Suppressor macrophage treated with lipopolysaccharide for 1 hour (primary cell): ENCODE measurements around the gene FARP2.
"Not testable (repeated sequence)": the region's sequence is repeated elsewhere in the genome, so short reads cannot be mapped to it uniquely, and the experiment has no call there.

Source experiments
- DNase-seq, 3 donors: peaks; one replicate each; pipeline ENCODE4 v3.0.0-alpha.2; 2020 to 2022

The FARP2 gene

GRCh38 chr2:241413501-241413900 lies 57.4 kb downstream of the FARP2 start:
- DNase-seq: not testable (repeated sequence)

GRCh38 chr2:241413929-241414580 lies 58.0 kb downstream of the FARP2 start:
- DNase-seq: no peak

- no peak for DNase-seq
Measured at GRCh38 chr2:241415196-241415595, 59.1 kb downstream of the FARP2 start.

GRCh38 chr2:241417626-241418025 lies 61.5 kb downstream of the FARP2 start:
- DNase-seq: no peak

GRCh38 chr2:241421330-241421729 lies 65.2 kb downstream of the FARP2 start:
- DNase-seq: no peak

- DNase-seq: not testable (repeated sequence)
Measured at GRCh38 chr2:241421942-241422341, 65.9 kb downstream of the FARP2 start.

GRCh38 chr2:241422350-241422749 lies 66.3 kb downstream of the FARP2 start:
- DNase-seq: no peak

- DNase-seq: not testable (repeated sequence)
Measured at GRCh38 chr2:241423489-241423888, 67.4 kb downstream of the FARP2 start.

GRCh38 chr2:241425368-241425767 lies 69.3 kb downstream of the FARP2 start:
- peak in 1 of 3 donors; percentile 25 for DNase-seq

- no peak for DNase-seq
Measured at GRCh38 chr2:241430178-241430577, 74.1 kb downstream of the FARP2 start.

- no peak for DNase-seq
Measured at GRCh38 chr2:241432824-241433448, 76.9 kb downstream of the FARP2 start.

- no peak for DNase-seq
Measured at GRCh38 chr2:241437179-241437578, 81.1 kb downstream of the FARP2 start.

GRCh38 chr2:241441492-241441891 lies 85.4 kb downstream of the FARP2 start:
- no peak for DNase-seq

- DNase-seq: peak; percentile 37 to 51 (median 40)
Measured at GRCh38 chr2:241443486-241444223, 87.6 kb downstream of the FARP2 start.

GRCh38 chr2:241445426-241445825 lies 89.3 kb downstream of the FARP2 start:
- DNase-seq: no peak

- not testable (repeated sequence) for DNase-seq
Measured at GRCh38 chr2:241450092-241450491, 94.0 kb downstream of the FARP2 start.

- no peak for DNase-seq
Measured at GRCh38 chr2:241451840-241452506, 95.9 kb downstream of the FARP2 start.

GRCh38 chr2:241453919-241454318 lies 97.8 kb downstream of the FARP2 start:
- not testable (repeated sequence) for DNase-seq

- DNase-seq: no peak
Measured at GRCh38 chr2:241454837-241455485, 98.9 kb downstream of the FARP2 start.

GRCh38 chr2:241456546-241456945 lies 100.5 kb downstream of the FARP2 start:
- no peak for DNase-seq

GRCh38 chr2:241458687-241459086 lies 102.6 kb downstream of the FARP2 start:
- DNase-seq: no peak

GRCh38 chr2:241459520-241459919 lies 103.4 kb downstream of the FARP2 start:
- DNase-seq: peak in 1 of 3 donors; percentile 1

- DNase-seq: peak in 1 of 3 donors; percentile 11
Measured at GRCh38 chr2:241460631-241461030, 104.5 kb downstream of the FARP2 start.
